RWPE2 (cell line): ENCODE results near the gene FILIP1.
A peak's percentile ranks its signal among the peaks of the same experiment; 100 is the strongest.

ENCODE experiments used
- ATAC-seq: fragments of 200-7000 bp; cut with Tn5 transposase; 3 replicates; pipeline ENCODE4 v1.9.1; 2021; ENCODE audit warnings: low read depth
- DNase-seq: peaks from one replicate; pipeline ENCODE4 v3.0.0-alpha.2; 2020; ENCODE audit warnings: low spot score
- H3K27ac ChIP-seq: fragments of 450-650 bp; 2 replicates; pipeline ENCODE4 v1.5.1; 2017; ENCODE audit warnings: mild to moderate bottlenecking; ENCODE audit not compliant: poor library complexity, severe bottlenecking
- H3K27me3 ChIP-seq: fragments of 250-450 bp; sonication (Bioruptor Pico); 2 replicates; pipeline ENCODE4 v1.5.1; 2021; ENCODE audit warnings: mild to moderate bottlenecking, moderate library complexity; ENCODE audit not compliant: insufficient read depth, poor library complexity, severe bottlenecking
- H3K36me3 ChIP-seq: fragments of 250-450 bp; sonication (Bioruptor Pico); 2 replicates; pipeline ENCODE4 v1.5.1; 2020; ENCODE audit warnings: low read depth, mild to moderate bottlenecking, moderate library complexity
- H3K4me1 ChIP-seq: fragments of 250-450 bp; sonication (Bioruptor Pico); 2 replicates; pipeline ENCODE4 v1.5.1; 2021; ENCODE audit warnings: mild to moderate bottlenecking, moderate library complexity; ENCODE audit not compliant: insufficient read depth, poor library complexity, severe bottlenecking
- H3K4me3 ChIP-seq: fragments of 250-450 bp; sonication (Bioruptor Pico); 2 replicates; pipeline ENCODE4 v1.5.1; 2021; ENCODE audit warnings: mild to moderate bottlenecking, moderate library complexity; ENCODE audit not compliant: severe bottlenecking
- H3K9me3 ChIP-seq: fragments of 250-450 bp; sonication (Bioruptor Pico); 2 replicates; pipeline ENCODE4 v1.5.1; 2021; ENCODE audit warnings: mild to moderate bottlenecking, moderate library complexity; ENCODE audit not compliant: severe bottlenecking
- CTCF ChIP-seq: fragments of 450-650 bp; IDR thresholded peaks from one replicate; pipeline ENCODE4 v1.5.1; 2017; ENCODE audit warnings: mild to moderate bottlenecking, moderate library complexity; ENCODE audit not compliant: poor library complexity, severe bottlenecking

The FILIP1 gene

GRCh38 chr6:75272145-75272840, 221.3 kb downstream of the FILIP1 start:
- no peak for TF ChIP-seq CTCF
- H3K4me3 ChIP-seq, result no peak overlapping the region
- H3K27ac ChIP-seq, result peak overlapping the region; percentile 41
- no peaks in the 10 kb centered on the region for H3K9me3 ChIP-seq
- DNase-seq (no peak), ATAC-seq (no peak)
- H3K27me3 ChIP-seq, result no peaks in the 10 kb centered on the region
- peaks cover 42% of the 10 kb centered on the region for H3K4me1 ChIP-seq
- peaks cover 40% of the 10 kb centered on the region for H3K36me3 ChIP-seq

GRCh38 chr6:75268988-75269354, 224.6 kb downstream of the FILIP1 start:
- ATAC-seq, result no peak

GRCh38 chr6:75268121-75268987, 225.2 kb downstream of the FILIP1 start:
- DNase-seq, result no peak
- Histone ChIP-seq H3K4me3 (no peak overlapping the region), H3K27me3 (no peaks in the 10 kb centered on the region), H3K9me3 (no peaks in the 10 kb centered on the region), H3K4me1 (peaks cover 23% of the 10 kb centered on the region), H3K27ac (peak overlapping the region; percentile 4), H3K36me3 (peaks cover 52% of the 10 kb centered on the region)
- peak; percentile 73 for ATAC-seq
- no peak for TF ChIP-seq CTCF

More at GRCh38 chr6:75268988-75269354, 224.6 kb downstream of the FILIP1 start:
- H3K36me3 ChIP-seq, result peaks cover 52% of the 10 kb centered on the region
- no peaks in the 10 kb centered on the region for H3K27me3 ChIP-seq
- H3K4me1 ChIP-seq, result peaks cover 23% of the 10 kb centered on the region
- no peak for DNase-seq
- TF ChIP-seq CTCF, result no peak
- H3K4me3 ChIP-seq, result no peak overlapping the region
- no peaks in the 10 kb centered on the region for H3K9me3 ChIP-seq
- no peak overlapping the region for H3K27ac ChIP-seq

- Histone ChIP-seq H3K4me1 (peaks cover 23% of the 10 kb centered on the region), H3K27ac (peak overlapping the region; percentile 4), H3K4me3 (no peak overlapping the region), H3K27me3 (no peaks in the 10 kb centered on the region), H3K9me3 (no peaks in the 10 kb centered on the region), H3K36me3 (peaks cover 50% of the 10 kb centered on the region)
- ATAC-seq, result no peak
- no peak for TF ChIP-seq CTCF
- no peak for DNase-seq
Observed at GRCh38 chr6:75267461-75267860, 226.1 kb downstream of the FILIP1 start.
